GM19455 (cell line): ENCODE results near the gene WIPI1.
"Not testable (repeated sequence)": the region's sequence is repeated elsewhere in the genome, so short reads cannot be mapped to it uniquely, and the experiment has no call there.

ENCODE experiments used
- ATAC-seq: cut with Tn5 transposase; IDR thresholded peaks from one replicate; pipeline ENCODE4 v1.9.1; 2021; ENCODE audit not compliant: unreplicated experiment

Gene WIPI1, protein sequence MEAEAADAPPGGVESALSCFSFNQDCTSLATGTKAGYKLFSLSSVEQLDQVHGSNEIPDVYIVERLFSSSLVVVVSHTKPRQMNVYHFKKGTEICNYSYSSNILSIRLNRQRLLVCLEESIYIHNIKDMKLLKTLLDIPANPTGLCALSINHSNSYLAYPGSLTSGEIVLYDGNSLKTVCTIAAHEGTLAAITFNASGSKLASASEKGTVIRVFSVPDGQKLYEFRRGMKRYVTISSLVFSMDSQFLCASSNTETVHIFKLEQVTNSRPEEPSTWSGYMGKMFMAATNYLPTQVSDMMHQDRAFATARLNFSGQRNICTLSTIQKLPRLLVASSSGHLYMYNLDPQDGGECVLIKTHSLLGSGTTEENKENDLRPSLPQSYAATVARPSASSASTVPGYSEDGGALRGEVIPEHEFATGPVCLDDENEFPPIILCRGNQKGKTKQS

DNA sequence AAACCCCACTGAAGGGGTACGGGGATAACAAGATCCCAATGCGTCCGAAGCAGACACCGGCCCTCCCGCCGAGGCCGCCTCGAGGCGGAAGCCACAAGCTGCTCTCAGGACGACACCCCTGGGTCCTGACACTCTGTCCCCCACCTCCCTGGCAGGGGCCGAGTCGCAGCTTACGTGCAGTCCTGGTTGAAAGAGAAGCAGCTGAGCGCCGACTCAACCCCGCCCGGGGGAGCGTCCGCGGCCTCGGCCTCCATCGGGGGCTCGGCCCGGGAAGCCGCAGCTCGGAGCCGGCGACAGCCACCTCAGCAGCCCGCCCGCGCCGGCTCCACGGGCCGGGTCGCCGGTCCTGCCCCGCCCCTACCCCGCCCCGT, at the start of gene WIPI1:
Gene WIPI1 (minus strand): TSS at position 329 of the 371 bp plus-strand sequence. CDS start 75 bp downstream, at position 254.
- peak; percentile 32 for ATAC-seq

DNA sequence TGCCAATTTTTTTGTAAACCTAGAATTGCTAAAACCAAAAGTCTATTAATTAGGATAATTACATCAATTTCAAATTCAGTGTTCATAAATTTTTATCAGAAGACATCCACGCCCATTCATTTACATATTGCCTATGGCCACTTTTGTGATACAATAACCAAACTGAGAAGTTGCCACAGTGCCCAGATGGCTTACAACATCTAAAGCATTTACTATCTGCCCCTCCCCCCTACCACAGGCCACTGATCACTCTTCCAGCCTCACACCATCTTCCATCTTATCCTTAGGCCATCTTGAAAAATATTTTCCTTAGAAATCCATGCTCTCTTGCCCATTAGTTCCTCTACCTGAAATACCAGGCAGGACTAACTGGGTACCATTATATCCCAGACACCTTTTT, 48.7 kb upstream of the WIPI1 start:
- no peak for ATAC-seq

DNA sequence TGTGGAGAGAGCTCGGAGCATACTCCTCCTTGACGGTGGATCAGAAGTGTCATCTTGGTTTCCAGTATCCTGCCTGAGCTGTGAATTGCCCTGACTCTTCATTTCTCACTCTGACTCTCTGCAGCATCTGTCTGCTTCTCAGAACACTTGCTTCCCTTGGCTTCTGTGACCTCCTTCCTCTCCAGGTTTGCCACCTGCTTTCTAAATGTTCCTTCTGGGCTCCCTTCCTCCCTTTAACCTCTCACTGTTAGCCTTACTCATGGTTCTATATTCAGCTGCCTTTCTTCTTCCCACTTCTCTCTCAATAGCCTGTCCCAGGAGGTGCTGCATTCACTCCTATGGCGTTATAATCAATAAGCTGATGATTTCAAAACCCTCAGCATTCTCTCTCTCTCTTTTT, 43.8 kb upstream of the WIPI1 start:
- ATAC-seq: no peak

DNA sequence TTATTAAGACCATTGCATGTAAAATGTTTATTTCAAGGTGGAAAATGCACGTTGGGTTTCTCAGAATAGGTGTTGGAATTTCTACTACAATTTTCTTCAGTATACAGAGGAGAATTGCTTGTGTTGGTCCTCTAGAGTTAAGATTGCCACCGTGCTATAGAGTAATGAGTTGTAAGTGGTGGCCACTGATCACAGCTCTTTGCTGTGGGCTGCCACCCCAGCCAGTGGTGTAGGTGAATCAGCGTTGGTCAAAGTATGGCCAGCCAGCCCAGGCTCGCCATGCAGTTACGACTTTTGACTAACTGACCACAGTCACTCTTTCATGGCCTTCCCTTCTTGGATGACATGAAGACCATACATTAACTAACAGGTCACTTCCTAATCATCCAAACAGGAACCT, 42.3 kb upstream of the WIPI1 start:
- no peak for ATAC-seq

DNA sequence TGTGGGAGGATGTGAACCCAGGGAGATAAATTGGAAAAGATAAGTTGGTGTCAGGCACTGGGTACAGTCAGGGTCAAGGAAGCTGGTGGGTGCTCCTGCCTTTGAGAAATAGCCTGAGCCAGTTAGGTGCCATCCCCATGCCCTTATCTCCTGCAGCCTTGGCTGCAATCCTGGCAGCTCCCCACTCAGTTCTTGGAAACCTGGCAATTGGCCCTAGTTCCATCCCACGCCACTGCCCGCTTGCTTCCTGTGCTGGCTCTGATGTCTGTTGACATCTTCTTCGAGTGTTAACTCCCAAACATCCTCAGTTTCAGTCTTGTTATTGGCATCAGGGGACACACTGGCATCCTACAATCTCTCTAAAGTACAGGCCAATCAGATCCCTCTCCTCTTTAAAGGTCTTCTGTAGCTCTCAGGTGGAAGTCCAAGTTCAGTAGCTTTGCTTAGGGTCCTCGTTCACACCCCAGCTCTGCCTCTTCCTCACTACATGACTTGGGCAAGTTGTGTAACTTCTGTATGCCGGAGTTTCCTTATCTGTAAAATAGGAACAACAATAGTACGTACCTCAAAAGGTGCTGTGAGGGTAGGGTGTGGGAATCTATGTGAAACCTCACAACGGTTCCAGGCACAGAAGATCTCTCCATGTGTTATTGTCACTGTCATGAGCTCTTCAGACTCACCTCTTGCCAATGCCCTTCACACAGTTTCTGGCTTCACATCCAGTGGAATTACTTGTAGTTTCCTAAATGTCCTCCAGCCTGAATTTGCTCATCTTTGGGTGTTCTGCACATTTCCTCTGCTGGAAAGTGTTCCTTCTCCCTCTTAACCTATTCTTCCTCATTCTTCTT, 41.4 kb upstream of the WIPI1 start:
- peak; percentile 35 for ATAC-seq

DNA sequence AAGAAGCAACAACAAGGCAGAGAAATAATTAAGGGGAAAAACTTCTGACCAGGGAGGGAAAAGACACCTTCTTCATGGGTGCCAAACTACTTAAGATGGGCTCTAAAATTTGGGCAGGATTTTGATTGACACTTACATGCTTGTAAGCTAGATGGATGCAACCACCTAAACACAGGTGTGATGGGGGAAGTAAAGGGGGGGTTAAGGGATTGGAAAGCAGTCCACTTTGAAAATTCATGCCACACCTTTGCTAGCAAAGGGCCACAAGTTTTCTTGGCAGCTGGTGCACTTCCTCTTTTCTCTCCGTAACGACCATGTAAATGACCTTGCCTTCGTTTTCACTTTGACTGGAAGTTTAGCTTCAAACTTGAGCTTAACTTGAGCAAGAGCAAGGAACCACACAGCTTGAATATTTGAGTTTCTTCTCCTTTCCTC, 40.6 kb upstream of the WIPI1 start:
- ATAC-seq: peak; percentile 94

DNA sequence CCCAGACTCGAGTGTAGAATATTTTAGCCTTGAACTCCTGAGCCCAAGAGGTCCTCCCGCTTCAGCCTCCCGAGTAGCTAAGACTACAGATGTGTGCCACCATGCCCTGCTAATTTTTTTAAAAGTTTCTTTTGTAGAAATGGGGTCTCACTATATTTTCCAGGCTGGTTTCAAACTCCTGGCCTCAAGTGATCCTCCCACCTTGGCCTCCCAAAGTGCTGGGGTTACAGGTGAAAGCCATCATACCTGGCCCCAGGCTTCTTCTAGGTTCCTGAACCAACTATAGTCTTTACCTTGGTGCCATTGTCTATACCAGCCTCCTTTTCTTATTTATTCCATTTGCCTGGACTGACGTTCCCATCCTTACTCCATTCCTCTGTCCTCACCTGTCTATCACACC, 37.8 kb upstream of the WIPI1 start:
- no peak for ATAC-seq

DNA sequence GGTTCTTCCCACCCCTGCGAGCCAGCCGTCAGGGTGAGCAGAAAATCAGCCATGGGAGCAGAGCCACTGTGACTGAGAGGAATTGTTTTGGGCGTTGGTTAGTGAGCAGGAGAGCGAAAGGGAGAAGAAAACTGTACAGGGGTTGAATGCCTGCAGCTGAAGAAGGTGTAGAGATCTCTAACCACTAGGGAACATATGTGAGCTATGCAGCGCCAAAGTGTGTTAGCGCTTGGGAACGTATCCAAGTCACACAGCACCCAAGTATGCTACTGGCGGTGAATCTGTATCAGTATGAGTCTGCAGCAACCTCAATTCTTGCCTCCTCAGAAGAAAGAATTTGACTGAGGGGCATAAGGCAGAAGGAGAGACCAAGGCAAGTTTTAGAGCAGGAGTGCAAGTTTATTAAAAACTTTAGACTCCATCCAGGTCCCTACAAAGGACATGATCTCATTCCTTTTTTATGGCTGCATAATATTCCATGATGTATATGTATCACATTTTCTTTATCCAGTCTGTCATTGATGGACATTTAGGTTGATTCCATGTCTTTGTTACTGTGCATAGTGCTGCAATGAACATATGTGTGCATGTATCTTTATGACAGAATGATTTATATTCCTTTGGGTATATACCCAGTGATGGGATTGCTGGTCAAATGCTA, 35.2 kb upstream of the WIPI1 start:
- ATAC-seq: not testable (repeated sequence)

DNA sequence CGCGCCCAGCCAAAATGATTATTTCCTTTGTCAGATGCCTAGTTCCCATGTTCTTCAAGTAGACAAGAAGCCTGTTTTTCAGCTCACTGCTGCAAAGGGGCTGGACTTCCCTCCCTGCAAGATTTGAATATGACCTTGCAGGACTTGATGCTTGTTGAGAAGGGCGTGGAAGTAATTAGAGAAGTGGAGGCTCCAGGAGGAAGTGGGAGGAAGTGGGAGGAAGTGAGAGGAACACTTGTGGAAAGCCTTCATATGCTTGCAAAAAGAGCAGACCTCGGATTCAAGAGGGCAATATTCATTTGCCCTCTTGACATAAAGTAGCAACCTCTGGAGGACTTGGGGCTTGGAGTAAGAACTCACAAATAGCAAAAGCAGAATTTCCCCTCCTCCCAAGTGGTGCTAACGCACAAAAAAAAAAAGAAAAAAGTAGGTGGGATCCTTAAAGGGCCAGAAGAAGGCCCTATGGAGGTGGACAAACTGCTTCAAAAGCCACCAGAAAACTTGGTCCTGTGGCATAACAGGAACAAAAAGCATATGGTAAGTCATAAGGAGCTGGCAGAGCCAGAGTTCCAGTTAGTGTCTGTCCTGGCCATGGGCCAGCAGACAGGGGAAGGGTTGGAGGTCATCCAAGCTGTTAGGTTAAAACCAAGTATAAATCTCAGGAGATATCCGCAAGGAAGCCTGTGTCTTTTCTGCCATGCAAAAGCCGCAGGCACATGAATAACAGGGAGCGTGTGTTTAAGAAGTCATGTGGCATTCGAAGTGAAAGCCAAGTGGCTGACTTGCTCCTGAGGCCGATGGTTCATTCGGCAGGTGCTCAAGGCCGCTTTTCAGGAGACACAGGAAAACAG, 34.3 kb upstream of the WIPI1 start:
- ATAC-seq: no peak

DNA sequence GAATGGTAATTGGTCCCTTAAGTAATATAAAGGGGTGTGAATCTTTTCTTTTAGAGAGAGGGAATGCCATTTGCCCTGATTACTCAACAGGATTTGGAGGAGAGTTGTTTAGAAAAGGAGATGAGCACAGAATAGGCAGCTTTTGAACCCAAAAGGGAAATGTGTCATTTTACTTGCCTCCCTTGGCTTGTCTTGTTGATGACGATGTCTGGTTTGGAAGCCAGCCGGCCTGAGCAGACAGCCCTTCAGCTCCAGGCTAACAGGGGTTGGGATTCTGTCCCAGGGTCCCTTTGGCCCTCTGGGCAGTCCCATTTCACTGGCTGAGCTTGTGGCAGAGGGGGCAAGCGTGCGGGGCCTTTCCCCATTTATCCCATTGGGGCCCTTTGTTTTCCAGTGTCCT, 32.6 kb upstream of the WIPI1 start:
- ATAC-seq: no peak

DNA sequence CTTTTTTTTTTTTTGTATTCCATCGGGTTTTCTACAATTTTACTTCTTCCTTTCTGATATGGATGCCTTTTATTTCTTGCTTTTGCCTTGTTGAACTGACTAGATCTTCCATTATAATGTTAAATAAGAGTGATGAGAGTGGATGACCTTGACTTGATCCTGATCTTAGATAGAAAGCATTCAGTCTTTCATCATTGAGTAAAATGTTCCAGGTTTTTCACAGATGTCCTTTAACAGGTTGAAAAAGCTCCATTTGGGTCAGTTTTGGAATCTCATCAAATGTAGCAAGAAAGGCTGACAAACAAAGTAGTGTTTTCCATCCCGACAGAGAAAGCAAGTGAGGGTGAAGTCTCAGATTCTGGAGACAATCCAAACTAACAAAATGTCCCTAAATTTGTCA, 27.2 kb upstream of the WIPI1 start:
- ATAC-seq: no peak

DNA sequence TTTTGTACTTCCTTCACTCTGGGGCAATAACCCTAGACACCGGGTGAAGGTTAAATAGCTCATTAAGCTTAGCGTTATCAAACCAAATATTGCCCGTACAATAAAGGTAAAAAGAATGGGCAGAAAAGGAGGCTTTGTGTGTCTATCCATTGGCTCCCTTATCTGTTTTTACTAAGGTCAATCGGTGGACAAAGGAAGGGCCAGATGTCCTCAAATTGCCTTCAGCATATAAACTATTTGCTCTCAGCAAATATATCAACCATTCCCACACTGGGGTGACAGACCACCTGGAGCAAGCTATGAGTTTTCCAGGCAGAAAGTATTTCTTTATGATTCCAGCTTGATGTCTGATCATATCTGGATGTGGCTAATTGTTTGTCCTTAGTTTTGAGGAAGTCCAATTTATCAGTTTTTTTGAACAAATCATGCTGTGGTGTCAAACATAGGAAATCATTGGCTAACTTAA, 25.3 kb upstream of the WIPI1 start:
- no peak for ATAC-seq

DNA sequence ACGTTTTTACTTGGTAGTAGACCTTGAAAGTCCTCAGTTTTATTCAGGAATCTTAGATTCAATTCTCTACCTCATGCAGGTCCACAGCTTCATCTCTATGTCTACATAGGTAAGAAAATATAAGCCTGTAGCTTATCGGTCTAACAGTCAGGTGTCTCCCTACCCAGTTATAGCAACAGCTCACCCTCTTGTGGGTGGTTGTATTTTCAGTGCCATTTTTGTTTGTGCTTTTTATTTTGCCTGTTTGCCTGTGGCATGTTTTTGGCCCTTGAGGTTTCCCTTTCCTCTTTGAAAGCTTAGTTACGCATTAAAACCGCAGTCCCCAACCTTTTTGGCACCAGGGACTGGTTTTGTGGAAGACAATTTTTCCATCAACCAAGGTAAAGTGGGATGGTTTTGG, 23.6 kb upstream of the WIPI1 start:
- ATAC-seq: no peak

DNA sequence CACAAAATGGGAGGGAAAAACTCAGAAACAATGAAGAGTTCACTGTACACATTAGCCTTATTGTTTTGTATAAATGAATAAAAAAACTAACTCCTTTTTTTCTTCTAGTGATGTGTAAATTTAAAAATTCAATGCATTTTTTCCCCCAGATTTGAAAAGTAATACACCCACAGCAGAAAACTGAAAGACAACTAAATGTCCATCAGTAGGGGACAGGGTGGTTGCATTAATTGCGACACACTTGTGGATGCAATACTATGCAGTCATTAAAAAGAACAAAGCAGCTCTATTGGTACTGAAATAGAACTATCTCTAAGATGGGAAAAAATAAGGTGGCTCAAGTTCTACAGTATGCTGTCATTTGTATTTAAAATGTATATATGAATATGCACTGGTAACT, 13.7 kb upstream of the WIPI1 start:
- ATAC-seq: no peak

DNA sequence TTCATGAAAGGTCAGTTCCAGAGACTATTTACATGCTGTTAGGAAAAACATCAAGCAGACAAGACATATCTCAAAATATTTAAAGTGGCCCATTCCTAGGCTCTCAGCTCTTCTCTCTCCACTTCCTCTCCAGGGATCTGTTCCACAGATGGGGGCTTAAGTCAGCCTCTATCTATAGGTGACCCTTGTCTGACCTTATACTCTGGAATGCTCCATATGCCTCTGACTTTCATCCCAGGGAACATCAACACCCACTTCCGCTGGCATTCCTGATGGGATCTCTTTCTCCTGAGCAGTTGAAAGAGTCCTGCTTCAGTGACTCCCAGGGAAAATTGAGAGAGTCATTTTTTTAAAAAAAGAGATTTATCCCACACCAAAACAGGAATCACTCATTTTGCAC, 11.5 kb upstream of the WIPI1 start:
- ATAC-seq: no peak

DNA sequence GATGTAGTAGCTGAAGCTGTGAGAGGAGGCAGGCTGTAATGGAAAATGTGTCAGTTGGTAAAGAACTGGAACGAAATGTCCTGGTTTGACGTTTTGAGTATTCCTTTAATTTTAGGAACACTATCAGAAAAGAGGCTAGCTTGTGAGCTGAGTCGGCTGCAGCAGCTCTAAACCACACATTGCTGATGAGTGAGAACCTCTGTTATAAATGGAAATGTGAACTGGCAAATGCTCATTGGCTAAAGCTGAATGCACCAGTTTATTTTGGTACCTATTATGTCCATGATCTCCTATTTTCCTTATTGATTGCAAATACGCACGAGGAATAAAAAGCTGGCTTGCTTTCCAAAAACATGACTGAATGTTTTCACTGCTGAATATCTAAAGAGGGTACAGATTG, 11.0 kb upstream of the WIPI1 start:
- ATAC-seq: no peak

DNA sequence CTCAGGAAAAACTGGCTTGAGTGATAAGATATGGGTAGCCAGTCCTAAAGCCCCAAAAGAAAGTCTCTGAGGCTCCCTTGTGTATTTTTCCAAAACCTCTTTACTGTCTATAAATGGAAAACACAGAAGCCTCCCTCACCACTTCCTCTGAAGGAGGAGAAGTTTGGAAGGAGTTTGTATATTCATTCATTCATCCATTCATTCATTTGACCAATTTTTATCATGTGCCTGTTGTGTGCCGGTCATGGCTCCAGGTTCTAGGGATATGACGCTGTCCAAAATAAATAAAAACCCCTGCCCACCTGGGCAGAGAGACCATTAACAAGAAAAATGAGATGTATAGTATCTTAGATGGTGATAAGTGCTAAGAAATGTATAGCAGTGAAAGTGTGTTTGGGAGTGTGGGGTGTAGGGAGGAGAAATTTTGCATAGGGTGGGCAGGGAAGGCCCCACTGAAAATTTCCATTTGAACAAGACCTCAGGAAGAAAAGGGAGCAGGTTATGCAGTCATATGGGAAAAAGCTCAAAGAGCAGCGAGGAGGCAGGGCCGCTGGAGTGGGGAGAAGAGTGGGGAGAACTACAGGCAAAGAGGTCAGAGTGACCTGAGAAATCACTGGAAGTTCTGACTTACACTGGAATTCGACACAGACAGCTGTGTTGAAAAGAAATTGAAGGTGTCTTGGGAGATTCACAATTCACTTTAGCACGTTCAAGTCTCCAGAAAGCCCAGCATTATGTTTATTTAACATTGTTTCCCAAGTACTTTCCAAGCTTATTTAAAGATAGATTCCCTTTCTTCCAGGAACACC, 6.1 kb upstream of the WIPI1 start:
- no peak for ATAC-seq

DNA sequence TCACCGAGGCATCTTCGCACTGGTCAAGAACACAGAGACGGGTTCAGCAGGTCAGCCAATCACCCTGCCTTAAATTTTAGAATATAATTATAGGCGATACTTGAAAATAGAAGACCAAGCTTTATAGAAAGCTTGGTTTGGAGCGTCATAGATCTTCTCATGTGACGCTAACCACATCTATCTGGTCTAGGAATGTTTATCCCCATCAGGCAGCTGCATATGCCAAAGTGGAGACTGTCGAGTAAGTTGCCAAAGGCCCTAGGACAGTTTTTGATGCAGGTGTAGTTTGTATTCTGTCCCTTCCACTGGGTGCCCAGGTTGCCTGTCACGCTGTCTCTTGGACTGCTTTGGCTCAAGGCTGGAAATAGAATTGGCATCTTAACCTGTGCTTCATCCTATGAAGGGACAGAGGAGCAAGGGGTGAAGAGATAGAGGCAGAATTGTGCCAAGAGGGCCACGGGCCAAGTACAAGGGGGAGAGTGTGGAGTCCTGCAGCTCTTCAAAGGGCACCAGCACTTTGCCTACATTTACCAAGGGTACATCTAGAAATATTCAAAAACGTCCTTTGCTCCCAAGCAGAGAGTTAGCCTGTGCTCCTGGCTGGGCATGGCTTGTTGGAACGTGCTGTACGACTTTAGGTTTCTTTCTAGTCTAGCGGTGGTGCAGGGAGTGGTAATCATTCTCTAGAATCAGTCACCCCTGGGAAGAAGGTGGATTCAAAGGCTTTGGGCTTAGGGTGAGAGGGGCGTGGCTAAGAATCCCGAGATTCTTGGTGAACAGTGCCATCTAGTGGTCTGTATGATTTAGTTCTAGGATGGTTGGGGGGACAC, 5.3 kb upstream of the WIPI1 start:
- ATAC-seq: peak; percentile 17

DNA sequence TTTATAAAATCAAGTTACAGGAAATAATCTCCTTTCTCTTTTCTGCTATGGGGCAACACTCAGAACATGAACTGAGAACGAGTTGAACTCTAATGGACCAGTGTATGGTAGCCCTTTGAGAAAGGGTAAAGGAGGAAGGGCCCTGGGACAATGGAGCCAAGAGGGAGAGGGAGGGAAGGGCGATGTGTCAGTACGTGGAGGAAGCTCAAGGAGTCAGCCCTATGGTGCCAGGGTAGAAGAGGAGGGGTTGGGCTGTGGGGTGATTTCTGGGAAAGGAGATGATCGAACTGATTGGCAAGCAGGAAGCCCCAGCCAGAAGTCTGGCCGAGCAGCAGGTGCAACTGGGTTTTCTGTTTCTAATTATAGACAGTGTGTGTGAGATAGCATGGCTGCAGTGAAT, 4.3 kb upstream of the WIPI1 start:
- no peak for ATAC-seq
